DMS79 treated with DMSO at 0.1 percent for 48 hours (cell line): ENCODE results near the gene KLHL7.
"Not testable (repeated sequence)": the region's sequence is repeated elsewhere in the genome, so short reads cannot be mapped to it uniquely, and the experiment has no call there.

Experiments
- DNase-seq: peaks from one replicate; lab custom pipeline; 2025; lab: John Stamatoyannopoulos, UW

KLHL7 gene

DNA sequence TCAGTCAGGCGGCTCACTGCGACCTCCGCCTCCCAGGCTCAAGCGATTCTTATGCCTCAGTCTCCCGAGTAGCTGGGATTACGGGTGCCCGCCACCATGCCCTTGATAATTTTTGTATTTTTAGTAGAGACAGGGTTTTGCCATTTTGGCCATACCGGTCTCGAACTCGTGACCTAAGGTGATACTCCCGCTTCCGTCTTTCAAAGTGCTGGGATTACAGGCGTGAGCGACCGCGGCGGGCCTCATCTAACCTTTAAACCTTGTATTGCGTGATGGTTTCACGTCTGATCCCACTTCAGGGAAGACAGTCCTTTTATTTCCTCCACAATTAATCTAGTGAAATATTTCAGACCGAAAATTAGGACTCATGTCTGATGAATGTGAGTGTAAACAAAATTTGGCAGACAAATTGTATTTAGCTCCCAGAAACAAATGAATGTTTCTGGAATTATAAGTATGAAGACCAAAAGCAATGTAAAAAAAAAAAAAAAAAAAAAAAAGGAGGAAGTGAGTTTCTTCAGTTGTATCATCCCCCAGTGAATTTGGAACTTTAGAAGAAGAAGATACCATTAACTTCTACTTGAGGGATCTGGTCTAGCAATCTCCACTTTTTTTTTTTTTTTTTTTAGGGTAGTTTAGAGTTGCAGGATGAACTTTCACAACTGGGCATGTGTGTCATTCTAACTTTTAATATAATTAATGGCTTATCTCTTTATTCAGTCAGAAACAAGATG, 77.9 kb downstream of the KLHL7 start:
- no peak for DNase-seq

DNA sequence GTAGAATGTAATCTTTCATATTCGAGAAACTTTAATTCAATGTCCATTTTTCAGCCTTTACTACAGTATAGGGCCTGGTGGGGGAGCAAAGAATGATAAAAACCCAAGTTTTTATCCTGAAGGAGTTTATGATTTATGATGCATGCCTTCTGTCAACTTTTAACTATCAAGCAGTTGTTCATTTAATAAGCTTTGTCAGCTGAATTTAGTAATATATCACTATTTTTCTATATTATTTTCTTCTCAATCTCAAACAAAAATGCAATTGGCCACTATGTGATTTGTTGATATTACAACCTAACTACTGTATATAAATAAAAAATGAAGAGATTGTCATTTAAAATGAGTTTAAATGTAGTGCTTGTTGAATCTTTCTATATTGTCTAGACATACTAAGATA, 78.7 kb downstream of the KLHL7 start:
- no peak for DNase-seq

DNA sequence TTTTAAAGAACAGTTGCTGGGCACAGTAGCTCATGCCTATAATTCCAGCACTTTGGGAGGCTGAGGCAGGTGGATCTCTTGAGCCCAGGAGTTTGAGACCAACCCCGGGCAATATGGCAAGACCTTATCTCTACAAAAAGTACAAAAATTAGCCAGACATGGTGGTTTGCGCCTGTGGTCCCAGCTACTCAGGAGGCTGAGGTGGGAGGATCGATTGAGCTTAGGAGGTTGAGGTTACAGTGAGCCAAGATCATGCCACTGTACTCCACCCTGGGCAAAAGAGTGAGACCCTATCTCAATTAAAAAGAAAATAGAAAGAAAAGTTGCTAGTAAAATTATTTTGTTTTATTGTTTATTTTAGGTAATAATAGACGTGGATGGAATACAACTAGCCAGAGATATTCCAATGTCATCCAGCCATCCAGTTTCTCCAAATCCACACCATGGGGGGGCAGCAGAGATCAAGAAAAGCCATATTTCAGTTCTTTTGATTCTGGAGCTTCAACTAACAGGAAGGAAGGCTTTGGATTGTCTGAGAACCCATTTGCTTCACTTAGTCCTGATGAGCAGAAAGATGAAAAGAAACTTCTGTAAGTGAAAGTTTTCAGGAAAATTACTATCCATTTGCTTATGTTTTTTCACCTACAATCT, 79.2 kb downstream of the KLHL7 start:
- DNase-seq, result no peak

DNA sequence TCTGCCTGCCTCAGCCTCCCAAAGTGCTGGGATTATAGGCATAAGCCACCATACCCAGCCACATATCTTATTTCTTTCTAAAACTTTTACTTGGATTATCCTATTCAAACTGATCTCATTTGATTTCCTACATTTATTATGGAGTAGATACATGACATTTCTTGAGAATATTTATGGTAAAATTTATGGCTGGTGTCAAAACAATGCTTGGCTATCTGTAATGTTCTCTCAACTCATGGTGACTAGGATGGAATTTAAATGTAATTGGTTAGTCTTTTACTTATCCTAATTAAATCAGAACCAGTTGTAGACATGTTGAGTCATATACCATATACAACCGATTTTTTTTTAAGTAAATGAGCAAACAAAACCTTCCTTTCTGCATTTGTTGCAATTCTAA, 80.4 kb downstream of the KLHL7 start:
- DNase-seq, result no peak

DNA sequence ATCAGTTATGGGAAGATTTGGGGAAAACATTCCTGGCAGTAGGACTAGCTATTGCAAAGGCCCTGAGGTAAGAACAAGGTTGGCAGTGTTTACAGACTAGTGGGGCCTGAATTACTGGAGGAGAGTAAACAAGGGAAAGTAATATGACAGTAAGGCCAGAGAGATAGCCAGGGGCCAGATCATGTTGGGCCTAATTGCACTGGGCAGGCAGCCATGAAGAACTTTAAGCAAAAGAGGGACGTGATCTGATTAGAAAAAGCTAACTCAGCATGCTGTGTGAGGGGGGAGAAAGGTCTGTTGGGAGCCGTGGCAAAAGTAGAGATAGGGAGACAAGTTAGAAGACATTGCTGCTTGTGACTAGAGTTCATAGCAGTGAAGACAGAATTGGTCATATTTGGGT, 85.4 kb downstream of the KLHL7 start:
- DNase-seq, result no peak

DNA sequence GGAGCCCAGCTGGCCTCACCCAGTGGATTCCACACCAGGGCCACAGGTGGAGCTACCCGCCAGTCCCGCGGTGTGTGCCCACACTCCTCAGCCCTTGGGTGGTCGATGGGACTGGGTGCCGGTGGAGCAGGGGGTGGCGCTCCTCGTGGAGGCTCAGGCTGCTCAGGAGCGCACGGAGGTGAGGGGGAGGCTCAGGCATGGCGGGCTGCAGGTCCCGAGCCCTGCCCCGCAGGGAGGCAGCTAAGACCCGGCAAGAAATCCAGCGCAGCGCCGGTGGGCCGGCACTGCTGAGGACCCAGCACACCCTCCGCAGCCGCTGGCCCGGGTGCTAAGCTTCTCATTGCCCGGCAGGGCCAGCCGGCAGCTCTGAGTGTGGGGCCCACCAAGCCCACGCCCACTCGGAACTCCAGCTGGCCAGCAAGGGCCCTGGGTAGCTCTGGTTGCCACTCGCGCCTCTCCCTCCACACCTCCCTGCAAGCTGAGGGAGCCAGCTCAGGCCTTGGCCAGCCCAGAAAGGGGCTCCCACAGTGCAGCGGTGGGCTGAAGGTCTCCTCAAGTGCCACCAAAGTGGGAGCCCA, 88.2 kb downstream of the KLHL7 start:
- DNase-seq, result not testable (repeated sequence)

DNA sequence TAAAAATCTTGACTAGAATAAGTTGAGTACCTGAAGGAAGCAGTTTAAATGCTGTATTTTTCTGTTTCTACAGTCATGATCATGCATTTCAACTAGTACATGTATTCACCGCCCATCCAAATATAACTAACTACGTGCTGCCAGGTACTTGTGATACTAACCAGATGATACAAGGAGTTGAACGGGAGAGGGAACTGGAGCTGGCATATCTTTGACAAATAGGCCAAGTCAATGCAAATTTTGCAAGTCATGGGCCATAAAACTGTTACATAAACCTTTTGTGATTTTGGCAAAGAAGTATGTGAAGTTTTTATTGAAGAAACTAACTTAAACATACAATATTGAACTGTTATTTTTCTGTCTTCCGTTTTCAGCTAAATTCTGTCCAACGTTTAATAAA, 90.7 kb downstream of the KLHL7 start:
- DNase-seq, result no peak

DNA sequence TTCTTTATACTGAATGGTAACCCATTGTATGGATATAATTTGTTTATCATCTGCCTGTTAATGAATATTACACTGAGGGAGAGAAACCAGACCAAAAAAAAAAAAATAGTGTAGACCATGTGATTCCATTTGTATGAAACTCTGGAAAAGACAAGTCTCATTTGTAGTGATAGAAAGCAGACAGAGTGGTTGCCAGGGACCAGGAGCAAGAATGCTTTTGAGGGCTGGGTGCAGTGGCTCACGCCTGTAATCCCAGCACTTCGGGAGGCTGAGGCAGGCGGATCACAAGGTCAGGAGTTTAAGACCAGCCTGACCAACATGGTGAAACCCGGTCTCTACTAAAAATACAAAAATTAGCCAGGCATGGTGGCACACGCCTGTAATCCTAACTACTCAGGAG, 92.2 kb downstream of the KLHL7 start:
- DNase-seq, result not testable (repeated sequence)

DNA sequence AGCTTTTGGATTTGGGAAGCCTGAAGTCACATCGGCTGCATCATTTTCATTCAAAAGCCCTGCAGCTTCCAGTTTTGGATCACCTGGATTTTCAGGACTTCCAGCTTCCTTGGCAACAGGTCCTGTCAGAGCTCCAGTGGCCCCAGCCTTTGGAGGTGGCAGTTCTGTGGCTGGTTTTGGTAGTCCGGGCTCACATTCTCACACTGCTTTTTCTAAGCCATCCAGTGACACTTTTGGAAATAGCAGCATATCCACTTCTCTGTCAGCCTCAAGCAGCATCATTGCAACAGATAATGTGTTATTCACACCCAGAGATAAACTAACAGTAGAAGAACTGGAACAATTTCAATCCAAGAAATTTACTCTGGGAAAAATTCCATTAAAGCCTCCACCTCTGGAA, 94.7 kb downstream of the KLHL7 start:
- no peak for DNase-seq

DNA sequence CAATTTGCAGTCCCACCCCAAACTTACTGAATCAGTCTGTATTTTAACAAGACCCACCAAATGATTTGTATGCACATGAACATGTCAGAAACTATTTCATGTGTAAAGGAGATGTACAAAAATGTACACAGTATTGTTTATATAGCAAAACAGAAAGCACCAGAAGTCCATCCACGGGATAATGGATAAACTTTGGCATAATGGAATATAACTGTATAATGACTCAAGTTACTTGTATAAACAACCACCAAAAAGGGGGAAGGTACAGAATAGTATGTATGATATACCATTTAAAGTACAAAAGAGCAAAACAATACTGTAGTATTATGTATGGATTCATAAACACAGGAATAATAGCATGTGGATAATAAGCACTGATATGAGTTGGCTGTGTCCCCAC, 98.7 kb downstream of the KLHL7 start:
- no peak for DNase-seq

DNA sequence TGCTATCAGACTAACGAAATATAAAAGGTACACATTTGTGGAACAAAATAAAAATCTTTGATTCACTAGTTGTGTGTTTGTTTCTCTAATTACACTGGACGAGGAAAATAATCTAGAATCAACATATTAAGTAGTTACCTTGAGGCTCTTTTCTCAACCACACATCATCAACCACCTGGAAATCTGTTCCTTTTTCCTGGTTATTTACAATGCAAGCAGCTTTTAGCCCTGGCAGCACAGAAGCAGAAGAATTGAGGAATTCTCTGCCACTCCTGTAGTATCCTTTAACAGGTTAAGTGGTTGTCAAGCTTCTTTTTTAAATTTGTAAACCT, 100.0 kb downstream of the KLHL7 start:
- DNase-seq, result no peak

DNA sequence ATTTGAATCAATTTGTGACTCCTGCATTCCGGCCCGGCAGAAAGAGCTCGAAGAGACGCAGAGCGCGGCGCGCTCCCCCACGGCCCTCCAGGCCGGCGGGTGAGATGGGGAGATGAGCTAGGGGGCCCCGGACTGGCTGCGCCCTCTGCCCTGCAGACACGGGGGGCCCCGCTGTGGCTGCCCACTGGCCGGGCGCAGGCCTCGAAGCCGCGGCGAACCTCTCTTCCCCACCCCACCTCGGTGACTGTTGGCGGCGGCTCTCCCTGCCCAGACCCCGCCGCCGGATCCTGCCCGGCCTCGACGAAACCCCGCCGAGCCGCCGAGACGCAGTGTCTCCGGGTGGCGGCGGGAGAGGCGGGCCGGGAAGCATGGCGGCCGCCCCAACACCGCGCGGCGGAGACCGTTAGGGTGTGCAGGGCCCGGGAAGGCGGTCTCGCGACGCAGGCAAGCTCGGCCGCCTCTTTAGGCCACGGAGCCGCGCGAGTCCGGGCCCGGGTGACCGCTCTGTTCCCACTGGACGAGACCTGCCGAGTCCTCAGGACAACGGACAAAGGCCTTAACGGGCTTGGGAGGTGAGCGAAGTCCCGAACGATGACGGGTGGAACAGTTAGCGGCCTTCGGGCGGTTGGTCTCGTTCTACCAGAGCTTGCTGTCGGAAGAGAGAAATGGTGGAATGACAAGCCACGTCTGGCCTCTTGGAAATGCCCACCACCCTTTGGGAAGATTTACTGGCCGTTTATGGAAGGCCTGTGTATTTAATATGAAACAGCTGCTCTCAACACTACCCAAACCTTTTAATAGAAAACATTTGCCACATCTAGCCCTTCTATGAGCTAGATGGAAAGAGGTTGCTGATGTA, 100.6 kb downstream of the KLHL7 start:
- DNase-seq, result no peak

DNA sequence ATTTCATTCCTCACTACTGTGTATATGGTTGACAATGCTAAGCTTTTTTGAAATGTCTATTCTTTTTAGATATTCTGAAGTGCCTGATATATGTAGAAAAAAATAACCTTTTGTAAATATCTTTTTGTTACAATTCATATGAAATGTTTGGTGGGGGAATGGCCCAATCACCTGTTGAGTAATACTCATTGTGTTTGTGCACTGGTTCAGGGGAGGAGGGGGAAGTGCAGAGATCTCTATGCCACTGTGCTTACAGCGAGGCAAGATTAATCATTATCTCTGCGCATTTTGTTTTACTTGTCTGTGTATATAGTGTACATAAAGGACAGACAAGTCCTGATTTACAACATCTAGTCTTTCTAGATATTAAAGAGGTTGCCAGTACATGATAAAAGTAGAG, 101.4 kb downstream of the KLHL7 start:
- no peak for DNase-seq

DNA sequence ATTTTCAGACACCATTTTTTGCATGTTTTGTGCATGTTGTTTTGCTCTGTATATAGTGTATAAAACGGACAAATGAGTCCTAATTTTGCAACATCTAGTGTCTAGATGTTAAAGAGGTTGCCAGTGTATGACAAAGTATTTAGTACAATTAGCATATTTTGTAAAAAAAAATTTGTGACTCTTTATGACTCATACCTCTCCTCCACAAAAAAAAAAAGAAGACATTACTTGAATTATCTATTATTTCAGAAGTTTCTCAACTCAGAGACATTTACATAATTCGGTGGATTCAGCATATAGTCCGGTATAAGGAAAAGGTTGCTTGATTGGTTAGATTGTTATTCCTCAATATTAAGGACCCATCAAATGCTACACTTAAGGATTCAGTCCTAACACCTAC, 102.3 kb downstream of the KLHL7 start:
- no peak for DNase-seq

DNA sequence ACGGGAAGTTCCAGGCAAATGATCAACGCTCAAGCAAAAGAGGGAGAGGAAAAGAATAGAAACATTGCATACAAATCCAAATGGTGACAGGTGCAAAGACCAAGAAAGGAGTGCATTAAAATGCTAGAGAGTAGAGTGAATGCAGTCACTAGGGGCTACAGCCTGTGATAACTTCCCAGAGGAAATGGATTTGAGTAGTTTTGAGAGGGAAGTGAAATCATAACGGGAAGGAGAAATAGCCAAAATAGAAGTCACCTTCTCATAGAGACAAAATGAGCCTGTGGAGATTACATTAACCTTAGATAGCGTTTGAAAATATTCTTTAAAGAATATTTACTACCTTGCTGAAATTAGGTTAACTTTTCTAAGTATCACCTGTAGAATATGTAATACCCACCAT, 102.7 kb downstream of the KLHL7 start:
- DNase-seq, result no peak

DNA sequence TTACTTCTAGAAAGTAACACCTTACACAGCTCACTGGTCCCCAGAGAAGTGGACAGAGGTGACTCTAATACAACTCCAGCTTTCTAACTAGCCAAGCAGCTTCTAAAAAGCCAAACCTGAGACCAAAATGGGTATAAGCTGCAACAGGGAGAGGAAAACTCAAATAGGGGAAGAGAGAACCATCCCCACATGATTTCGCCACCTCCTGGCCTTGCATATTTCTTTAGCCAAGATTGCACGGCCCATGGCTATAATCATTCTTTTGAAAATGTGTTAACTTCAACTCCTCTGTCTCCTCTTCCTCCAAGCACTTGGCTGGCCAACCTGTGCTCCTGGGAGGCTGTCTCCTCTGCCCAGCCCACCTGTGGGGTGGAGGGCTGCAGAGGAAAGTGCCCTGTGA, 104.9 kb downstream of the KLHL7 start:
- DNase-seq, result no peak

DNA sequence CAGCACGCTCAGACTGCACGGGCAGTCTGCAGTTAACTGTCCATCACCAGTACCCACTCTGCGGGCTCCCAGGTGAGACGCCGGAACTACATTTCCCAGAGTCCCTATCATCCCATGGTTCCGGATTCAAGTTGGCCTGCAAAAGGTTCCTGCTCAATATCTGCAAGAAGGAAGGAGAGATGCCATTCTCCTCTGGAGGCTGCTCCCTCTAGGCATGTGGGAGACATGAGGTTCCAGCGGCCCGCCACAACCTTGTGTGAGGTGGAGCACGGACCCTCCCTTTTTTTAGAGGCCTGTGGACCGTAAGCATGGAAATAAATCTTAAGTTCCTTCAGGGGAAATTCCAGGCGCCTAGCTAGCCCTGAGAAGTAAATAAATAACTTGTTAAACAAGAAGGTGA, 106.0 kb downstream of the KLHL7 start:
- no peak for DNase-seq

DNA sequence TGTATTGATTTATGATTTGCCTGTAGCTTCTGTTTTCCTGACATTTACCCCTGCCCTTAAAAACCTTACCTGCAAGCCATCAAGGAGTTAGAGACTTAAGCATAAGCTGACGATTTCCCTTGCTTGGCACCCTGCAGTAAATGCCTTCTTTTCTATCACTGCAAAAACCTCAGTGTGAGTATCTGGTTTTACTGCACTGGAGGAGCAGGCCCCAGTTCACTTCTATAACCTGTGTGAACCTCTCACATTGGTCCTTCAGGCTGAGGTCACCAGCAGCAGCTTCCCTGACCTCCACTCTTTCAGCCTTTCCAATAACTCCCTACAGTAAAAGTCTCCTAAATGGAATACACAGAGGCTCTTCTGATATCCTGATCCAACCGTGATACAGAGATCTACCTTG, 106.8 kb downstream of the KLHL7 start:
- no peak for DNase-seq

DNA sequence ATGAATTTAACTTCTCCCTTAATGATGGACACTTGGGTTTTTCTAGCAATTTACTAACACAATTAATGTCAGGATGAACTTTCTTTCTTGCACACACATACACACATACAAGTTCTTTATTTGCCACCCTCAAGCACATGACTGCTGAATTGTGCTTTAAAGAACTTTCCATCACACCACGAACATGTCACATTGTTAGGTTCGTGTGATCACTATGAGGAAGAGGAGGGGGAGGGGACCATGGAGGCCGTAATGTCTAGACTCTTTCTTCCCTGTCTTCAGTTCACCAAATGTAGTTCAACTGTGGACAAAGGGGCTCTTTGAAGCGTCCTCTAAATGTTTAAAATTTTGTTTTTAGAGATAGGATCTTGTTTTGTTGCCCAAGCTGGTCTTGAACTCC, 107.3 kb downstream of the KLHL7 start:
- no peak for DNase-seq

DNA sequence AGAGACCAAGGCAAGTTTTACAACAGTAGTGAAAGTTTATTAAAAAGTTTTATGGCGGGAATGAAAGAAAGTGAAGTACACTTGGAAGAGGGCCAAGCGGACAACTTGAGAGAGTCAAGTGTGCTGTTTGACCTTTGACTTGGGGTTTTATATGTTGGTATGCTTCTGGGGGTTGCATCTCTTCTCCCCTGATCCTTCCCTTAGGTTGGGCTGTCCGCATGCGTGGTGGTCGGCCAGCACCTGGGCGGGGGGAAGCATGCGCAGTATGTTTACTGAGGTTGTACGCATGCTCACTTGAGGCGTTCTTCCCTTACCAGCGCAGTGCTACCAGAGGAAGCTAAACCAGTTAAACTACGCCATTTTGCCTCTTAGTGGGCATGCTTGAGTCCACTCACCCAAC, 108.2 kb downstream of the KLHL7 start:
- no peak for DNase-seq

DNA sequence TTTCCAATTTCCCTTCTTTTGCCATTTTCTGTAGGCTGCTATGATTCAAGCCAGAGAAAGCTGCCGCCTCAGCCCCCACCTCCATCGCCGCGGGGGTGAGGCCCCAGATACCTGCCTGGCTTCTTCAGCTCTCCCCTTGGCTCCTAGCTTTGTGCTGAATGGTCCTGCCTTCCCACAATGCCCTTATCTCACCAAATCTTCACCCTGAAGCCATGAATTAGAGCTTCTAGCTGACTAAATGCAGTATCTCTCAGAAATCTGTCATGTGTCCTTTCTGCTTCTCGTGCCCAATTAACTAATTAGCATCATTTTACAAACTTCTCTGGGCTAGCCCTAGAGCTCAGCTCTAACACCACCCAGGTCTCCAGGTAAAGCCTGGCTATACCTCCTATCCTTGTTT, 108.8 kb downstream of the KLHL7 start:
- no peak for DNase-seq

DNA sequence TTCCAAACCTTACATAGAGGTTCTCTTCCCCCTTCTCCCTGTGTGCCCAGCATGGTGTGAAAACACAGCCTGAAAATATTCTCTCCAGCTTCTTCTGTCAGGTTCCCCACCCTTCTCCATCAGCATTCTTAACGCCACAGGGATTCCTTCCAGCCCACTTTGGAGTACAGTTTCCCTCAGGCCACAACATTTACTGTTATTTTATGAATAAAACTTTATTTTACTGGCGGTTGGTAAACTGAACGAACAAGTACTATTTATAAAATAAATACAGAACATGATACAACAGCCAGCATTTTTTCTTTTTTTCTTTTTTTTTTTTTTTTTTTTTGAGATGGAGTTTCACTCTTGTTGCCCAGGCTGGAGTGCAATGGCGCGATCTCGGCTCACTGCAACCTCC, 109.4 kb downstream of the KLHL7 start:
- DNase-seq, result no peak

DNA sequence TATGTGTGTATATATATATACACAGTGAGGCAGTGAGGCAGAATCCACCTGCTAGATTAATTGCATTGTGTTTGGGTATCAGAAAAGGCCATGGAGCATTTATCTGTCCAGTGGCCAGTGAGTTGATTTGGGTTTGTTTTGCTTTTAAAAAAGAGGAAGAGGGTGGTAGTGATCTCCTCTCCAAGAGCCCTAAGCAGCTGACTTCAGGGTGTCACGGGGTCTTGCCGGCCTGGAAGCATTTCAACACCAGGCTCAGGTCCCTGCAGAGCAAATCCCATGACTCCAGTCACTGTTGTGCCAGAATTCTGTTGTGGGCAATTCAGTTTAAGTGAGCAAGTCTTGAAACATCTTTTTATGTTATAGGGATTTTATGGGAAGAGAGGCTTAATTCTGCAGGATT, 110.4 kb downstream of the KLHL7 start:
- DNase-seq, result no peak
